Skin epidermis (tissue), 12 donors: Measurements from ENCODE around the gene PCDHGA12.
"Not testable (repeated sequence)": the region's sequence is repeated elsewhere in the genome, so short reads cannot be mapped to it uniquely, and the experiment has no call there.

ENCODE experiments used
- H3K27ac ChIP-seq, 21 experiments: fragments of 200-600 bp; sonication (generic) in 11 of 21; one replicate each; pipeline ENCODE4 v1.5.0; 2020; ENCODE audit warnings: mild to moderate bottlenecking in 3 of 21, inconsistent platforms in 2 of 21, moderate library complexity in 2 of 21
- H3K4me3 ChIP-seq, 7 experiments: fragments of 200-600 bp; sonication (generic) in 2 of 7; one replicate each; pipeline ENCODE4 v1.5.0; 2020; ENCODE audit warnings: inconsistent platforms in 2 of 7, mild to moderate bottlenecking in 2 of 7, moderate library complexity in 1 of 7

Gene PCDHGA12

GRCh38 chr5:141403387-141403786, 26.9 kb upstream of the PCDHGA12 start:
- Histone ChIP-seq H3K27ac (no peak overlapping the region), H3K4me3 (peak overlapping the region in 1 of 7 experiments; percentile 7)

DNA sequence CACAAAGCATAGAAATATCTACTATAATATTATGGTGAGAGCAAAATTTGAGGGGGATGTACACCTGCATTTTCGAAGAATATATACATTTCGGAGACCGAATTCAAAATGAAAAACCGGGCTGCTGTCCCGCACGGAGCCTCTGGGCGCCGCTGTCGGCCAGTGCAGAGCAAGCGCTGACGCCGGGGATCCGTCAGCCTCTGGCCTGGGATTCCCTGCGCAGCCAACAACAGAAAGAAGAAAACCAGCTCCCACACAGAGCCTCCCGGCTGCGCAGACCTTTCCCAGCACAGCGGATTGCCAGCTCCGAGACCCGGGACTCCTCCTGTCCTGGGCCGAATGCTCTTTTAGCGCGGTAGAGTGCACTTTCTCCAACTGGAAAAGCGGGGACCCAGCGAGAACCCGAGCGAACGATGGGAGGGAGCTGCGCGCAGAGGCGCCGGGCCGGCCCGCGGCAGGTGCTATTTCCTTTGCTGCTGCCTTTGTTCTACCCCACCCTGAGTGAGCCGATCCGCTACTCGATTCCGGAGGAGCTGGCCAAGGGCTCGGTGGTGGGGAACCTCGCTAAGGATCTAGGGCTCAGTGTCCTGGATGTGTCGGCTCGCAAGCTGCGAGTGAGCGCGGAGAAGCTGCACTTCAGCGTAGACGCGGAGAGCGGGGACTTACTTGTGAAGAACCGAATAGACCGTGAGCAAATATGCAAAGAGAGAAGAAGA, 22.4 kb upstream of the PCDHGA12 start, which contains the start of gene PCDHGB6:
Gene PCDHGB6 (plus strand): TSS at position 232 of the 716 bp plus-strand sequence. CDS start 182 bp downstream, at position 414.
- H3K27ac ChIP-seq: not testable (repeated sequence)
- peak within 1 kb of the TSS in 4 of 7 experiments; percentile 11 to 21 (median 12) for H3K4me3 ChIP-seq

DNA sequence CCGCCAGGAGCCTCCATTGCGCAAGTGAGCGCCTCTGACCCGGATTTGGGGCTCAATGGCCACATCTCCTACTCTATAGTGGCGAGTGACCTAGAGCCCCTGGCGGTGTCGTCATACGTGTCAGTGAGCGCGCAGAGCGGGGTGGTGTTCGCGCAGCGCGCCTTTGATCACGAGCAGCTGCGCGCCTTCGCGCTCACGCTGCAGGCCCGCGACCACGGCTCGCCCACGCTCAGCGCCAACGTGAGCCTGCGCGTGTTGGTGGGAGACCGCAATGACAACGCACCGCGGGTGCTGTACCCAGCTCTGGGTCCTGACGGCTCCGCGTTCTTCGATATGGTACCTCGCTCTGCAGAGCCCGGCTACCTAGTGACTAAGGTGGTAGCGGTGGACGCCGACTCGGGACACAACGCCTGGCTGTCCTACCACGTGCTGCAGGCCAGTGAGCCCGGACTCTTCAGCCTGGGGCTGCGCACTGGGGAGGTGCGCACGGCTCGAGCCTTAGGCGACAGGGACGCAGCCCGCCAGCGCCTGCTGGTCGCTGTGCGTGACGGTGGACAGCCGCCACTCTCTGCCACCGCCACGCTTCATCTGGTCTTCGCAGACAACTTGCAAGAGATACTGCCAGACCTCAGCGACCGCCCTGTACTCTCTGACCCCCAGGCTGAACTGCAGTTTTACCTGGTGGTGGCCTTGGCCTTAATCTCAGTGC, 20.6 kb upstream of the PCDHGA12 start:
- Histone ChIP-seq H3K27ac (no peak overlapping the region), H3K4me3 (no peak overlapping the region)

- Histone ChIP-seq H3K27ac (no peak overlapping the region), H3K4me3 (no peak overlapping the region)
Observed at GRCh38 chr5:141411575-141411974, 18.7 kb upstream of the PCDHGA12 start.

DNA sequence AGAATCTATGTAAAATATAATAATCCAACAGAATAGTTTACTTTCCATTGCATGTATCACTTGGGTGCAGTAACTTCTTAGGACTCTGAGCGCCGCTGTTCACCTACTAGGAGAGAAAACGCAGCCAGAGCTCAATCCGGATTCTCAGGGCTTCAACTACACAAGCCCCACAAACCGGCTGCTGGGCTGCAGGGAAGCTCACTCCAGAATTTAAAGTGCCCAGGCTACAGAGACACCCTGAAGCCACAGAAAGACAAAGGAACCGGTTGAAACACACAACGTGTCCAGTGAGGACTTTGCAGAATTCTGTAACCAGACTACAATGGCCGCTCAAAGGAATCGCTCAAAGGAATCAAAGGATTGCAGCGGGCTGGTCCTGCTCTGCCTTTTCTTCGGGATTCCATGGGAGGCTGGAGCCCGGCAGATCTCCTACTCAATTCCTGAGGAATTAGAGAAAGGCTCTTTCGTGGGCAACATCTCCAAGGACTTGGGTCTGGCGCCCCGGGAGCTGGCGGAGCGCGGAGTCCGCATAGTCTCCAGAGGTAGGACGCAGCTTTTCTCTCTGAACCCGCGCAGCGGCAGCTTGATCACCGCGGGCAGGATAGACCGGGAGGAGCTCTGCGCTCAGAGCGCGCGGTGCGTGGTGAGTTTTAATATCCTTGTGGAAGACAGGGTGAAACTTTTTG, 17.3 kb upstream of the PCDHGA12 start, which contains the start of gene PCDHGA10:
Gene PCDHGA10 (plus strand): TSS at position 134 of the 686 bp plus-strand sequence. CDS start 189 bp downstream, at position 323.
- Histone ChIP-seq H3K27ac (peak within 1 kb of the TSS in 1 of 21 experiments; percentile 41), H3K4me3 (peak within 1 kb of the TSS in 6 of 7 experiments; percentile 3 to 36 (median 20))

- H3K27ac ChIP-seq: no peak overlapping the region
Observed at GRCh38 chr5:141413540-141414069, 16.7 kb upstream of the PCDHGA12 start.

GRCh38 chr5:141414548-141415274, 15.6 kb upstream of the PCDHGA12 start:
- not testable (repeated sequence) for H3K4me3 ChIP-seq

More at GRCh38 chr5:141413540-141414069, 16.7 kb upstream of the PCDHGA12 start:
- peak overlapping the region in 6 of 7 experiments; percentile 3 to 36 (median 20) for H3K4me3 ChIP-seq

GRCh38 chr5:141415275-141415618, 15.1 kb upstream of the PCDHGA12 start:
- not testable (repeated sequence) for H3K27ac ChIP-seq, H3K4me3 ChIP-seq

More at GRCh38 chr5:141414548-141415274, 15.6 kb upstream of the PCDHGA12 start:
- not testable (repeated sequence) for H3K27ac ChIP-seq

- H3K4me3 ChIP-seq: peak within 1 kb of the TSS; percentile 16 to 37 (median 25)
- peak within 1 kb of the TSS in 1 of 21 experiments; percentile 12 for H3K27ac ChIP-seq
Observed at GRCh38 chr5:141417494-141418172, 12.7 kb upstream of the PCDHGA12 start, which contains the start of gene PCDHGB7. Gene PCDHGB7 (plus strand): TSS chr5:141417677. CDS start chr5:141417860, 183 bp downstream.

- no peak overlapping the region for H3K27ac ChIP-seq
- H3K4me3 ChIP-seq: no peak overlapping the region
Observed at GRCh38 chr5:141419074-141419880, 11.0 kb upstream of the PCDHGA12 start.

DNA sequence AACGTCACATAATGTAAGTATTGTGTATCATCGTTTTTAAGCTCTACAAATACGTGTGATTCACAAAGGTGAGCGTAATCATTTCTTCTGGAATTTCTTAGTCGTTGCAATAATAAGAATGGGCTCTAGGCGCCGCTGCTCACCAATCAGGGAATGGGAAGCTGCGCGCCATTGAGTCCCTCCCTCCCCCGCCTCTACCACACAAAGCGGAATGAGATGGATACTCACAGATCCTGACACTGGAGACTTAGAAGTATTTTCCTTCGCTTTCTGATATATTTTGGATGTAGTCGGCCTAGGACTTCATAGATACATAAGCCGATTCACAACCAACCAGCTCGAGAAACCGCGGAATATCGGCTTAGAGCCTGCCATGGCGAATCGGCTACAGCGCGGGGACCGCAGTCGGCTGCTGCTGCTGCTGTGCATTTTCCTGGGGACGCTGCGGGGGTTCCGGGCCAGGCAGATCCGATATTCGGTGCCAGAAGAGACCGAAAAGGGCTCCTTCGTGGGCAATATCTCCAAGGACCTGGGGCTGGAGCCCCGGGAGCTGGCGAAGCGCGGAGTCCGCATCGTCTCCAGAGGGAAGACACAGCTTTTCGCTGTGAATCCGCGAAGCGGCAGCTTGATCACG, 9.3 kb upstream of the PCDHGA12 start, which contains the start of gene PCDHGA11:
Gene PCDHGA11 (plus strand): TSS at position 197 of the 634 bp plus-strand sequence. CDS start 177 bp downstream, at position 374.
- Histone ChIP-seq H3K27ac (no peak within 1 kb of the TSS), H3K4me3 (peak within 1 kb of the TSS in 4 of 7 experiments; percentile 11 to 32 (median 28))

GRCh38 chr5:141421489-141421855, 8.8 kb upstream of the PCDHGA12 start:
- Histone ChIP-seq H3K27ac (no peak overlapping the region), H3K4me3 (peak overlapping the region in 3 of 7 experiments; percentile 11 to 32 (median 32))

DNA sequence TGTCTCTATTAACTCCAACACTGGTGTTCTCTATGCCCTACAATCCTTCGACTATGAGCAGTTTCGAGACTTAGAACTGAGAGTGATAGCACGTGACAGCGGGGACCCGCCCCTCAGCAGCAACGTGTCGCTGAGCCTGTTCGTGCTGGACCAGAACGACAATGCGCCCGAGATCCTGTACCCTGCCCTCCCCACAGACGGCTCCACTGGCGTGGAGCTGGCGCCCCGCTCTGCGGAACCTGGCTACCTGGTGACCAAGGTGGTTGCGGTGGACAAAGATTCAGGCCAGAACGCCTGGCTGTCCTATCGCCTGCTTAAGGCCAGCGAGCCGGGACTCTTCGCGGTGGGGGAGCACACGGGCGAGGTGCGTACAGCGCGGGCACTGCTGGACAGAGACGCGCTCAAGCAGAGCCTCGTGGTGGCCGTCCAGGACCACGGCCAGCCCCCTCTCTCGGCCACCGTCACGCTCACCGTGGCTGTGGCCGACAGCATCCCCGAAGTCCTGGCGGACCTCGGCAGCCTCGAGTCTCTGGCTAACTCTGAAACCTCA, 7.5 kb upstream of the PCDHGA12 start:
- no peak overlapping the region for H3K4me3 ChIP-seq
- H3K27ac ChIP-seq: no peak overlapping the region

DNA sequence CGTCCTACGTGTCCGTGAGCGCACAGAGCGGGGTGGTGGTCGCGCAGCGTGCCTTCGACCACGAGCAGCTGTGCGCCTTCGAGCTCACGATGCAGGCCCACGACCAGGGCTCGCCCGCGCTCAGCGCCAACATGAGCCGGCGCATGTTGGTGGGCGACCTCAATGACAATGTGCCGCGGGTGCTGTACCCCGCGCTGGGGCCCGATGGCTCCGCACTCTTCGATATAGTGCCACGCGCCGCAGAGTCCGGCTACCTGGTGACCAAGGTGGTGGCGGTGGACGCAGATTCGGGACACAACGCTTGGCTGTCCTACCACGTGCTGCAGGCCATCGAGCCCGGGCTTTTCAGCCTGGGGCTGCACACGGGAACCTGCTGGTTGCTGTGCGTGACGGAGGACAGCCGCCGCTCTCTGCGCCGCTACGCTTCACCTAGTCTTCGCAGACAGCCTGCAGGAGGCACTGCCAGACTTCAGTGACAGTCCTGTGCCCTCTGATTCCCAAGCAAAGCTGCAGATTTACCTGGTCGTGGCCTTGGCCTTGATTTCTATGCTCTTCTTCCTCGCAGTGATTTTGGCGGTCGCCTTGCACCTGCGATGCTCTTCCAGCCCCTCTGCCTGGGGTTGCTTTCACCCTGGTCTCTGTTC, 2.4 kb upstream of the PCDHGA12 start:
- no peak overlapping the region for H3K27ac ChIP-seq
- H3K4me3 ChIP-seq: no peak overlapping the region

- Histone ChIP-seq H3K4me3 (peak overlapping the region in 3 of 7 experiments; percentile 6 to 15 (median 12)), H3K27ac (no peak overlapping the region)
Observed at GRCh38 chr5:141431286-141431685, 979 bp downstream of the PCDHGA12 start.

DNA sequence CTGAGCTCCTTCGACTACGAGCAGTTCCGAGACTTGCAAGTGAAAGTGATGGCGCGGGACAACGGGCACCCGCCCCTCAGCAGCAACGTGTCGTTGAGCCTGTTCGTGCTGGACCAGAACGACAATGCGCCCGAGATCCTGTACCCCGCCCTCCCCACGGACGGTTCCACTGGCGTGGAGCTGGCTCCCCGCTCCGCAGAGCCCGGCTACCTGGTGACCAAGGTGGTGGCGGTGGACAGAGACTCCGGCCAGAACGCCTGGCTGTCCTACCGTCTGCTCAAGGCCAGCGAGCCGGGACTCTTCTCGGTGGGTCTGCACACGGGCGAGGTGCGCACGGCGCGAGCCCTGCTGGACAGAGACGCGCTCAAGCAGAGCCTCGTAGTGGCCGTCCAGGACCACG, 2.0 kb downstream of the PCDHGA12 start:
- H3K27ac ChIP-seq, H3K4me3 ChIP-seq: not testable (repeated sequence)
